Peyer's patch (tissue), 4 donors: Measurements from ENCODE around the gene TOR1AIP1. TPM values are rescaled to one million over a fixed set of nuclear protein-coding genes. Genes with fewer than 3 reads are reported as not detected.
"Not testable (repeated sequence)": the region's sequence is repeated elsewhere in the genome, so short reads cannot be mapped to it uniquely, and the experiment has no call there.

ENCODE experiments used
- DNase-seq, 3 donors: peaks; one replicate each; pipeline ENCODE4 v3.0.0-alpha.2; 2017 to 2019
- H3K27ac ChIP-seq, 4 donors: fragments of 200-600 bp; sonication (generic); one replicate each; pipeline ENCODE4 v1.5.1; 2016 to 2019
- H3K27me3 ChIP-seq, 2 donors: fragments of 200-600 bp; sonication (generic); one replicate each; pipeline ENCODE4 v1.5.1; 2019
- H3K36me3 ChIP-seq, 3 donors: fragments of 200-600 bp; sonication (generic); one replicate each; pipeline ENCODE4 v1.5.1; 2016 to 2019
- H3K4me1 ChIP-seq, 4 donors: fragments of 200-600 bp; sonication (generic); one replicate each; pipeline ENCODE4 v1.5.1; 2016 to 2019
- H3K4me3 ChIP-seq, 4 donors: fragments of 200-600 bp; sonication (generic); 1 replicate in 3 of 4; 2 replicates in 1 of 4; pipeline ENCODE4 v1.5.1; 2016 to 2019; ENCODE audit warnings: mild to moderate bottlenecking in 1 of 4
- H3K9me3 ChIP-seq, 4 donors: fragments of 200-600 bp; sonication (generic); one replicate each; pipeline ENCODE4 v1.5.1; 2016 to 2019; ENCODE audit warnings: mild to moderate bottlenecking in 1 of 4
- POLR2A ChIP-seq, 2 donors: fragments of 450-650 bp; IDR thresholded peaks; one replicate each; pipeline ENCODE4 v1.5.1; 2017; ENCODE audit warnings: antibody characterized with exemption in 2 of 2, mild to moderate bottlenecking in 2 of 2, moderate library complexity in 2 of 2
- total RNA-seq, 4 donors: library from RNA; depleted of rRNA; stranded (reverse); fragments of >200 nt; gene quantifications; one replicate each; pipeline ENCODE4 v1.1.0, GENCODE V29; 2016
- TF ChIP-seq, protein P1 (sequence below), 6 experiments: fragments of 450-650 bp in 4 of 6; fragments of 200-600 bp in 2 of 6; sonication (generic) in 1 of 6; IDR thresholded peaks; one replicate each; pipeline ENCODE4 v1.5.1; 2017 to 2019; ENCODE audit warnings: antibody characterized with exemption in 6 of 6, mild to moderate bottlenecking in 3 of 6, moderate library complexity in 1 of 6

The TOR1AIP1 gene
- total RNA-seq, 4 donors from 2014 or later = 24.7 to 41.3 (median 30.0) TPM

- H3K27ac ChIP-seq = peak within 1 kb of the TSS; percentile 95 to 97 (median 96)
- TF ChIP-seq, protein P1, sequence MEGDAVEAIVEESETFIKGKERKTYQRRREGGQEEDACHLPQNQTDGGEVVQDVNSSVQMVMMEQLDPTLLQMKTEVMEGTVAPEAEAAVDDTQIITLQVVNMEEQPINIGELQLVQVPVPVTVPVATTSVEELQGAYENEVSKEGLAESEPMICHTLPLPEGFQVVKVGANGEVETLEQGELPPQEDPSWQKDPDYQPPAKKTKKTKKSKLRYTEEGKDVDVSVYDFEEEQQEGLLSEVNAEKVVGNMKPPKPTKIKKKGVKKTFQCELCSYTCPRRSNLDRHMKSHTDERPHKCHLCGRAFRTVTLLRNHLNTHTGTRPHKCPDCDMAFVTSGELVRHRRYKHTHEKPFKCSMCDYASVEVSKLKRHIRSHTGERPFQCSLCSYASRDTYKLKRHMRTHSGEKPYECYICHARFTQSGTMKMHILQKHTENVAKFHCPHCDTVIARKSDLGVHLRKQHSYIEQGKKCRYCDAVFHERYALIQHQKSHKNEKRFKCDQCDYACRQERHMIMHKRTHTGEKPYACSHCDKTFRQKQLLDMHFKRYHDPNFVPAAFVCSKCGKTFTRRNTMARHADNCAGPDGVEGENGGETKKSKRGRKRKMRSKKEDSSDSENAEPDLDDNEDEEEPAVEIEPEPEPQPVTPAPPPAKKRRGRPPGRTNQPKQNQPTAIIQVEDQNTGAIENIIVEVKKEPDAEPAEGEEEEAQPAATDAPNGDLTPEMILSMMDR (IDR thresholded peaks at IDR 0.05) = peak in 5 of 6 experiments; percentile 4 to 25 (median 14)
- peak; percentile 73 to 93 for TF ChIP-seq POLR2A (IDR thresholded peaks at IDR 0.05)
- H3K36me3 ChIP-seq = no peaks in the 10 kb centered on the region
- H3K9me3 ChIP-seq = no peaks in the 10 kb centered on the region
- H3K4me1 ChIP-seq = peaks cover 0 to 28% (median 2%) of the 10 kb centered on the region in 4 donors
- no peaks in the 10 kb centered on the region for H3K27me3 ChIP-seq
- peak; percentile 96 to 99 (median 97) for DNase-seq
- H3K4me3 ChIP-seq = peak within 1 kb of the TSS; percentile 93 to 97 (median 94)
These were observed 72.6 kb downstream of the TOR1AIP1 start, which contains the start of gene CEP350 for GRCh38 chr1:179954493-179955286. Gene CEP350 (plus strand): TSS chr1:179954810. CDS start chr1:179986182, 31,372 bp downstream.

- no peak for TF ChIP-seq POLR2A (IDR thresholded peaks at IDR 0.05)
- TF ChIP-seq, protein P1 (IDR thresholded peaks at IDR 0.05) = peak in 3 of 6 experiments; percentile 6 to 22 (median 13)
- DNase-seq = no peak
- Histone ChIP-seq H3K4me3 (peak overlapping the region; percentile 93 to 97 (median 94)), H3K27me3 (no peaks in the 10 kb centered on the region), H3K9me3 (no peaks in the 10 kb centered on the region), H3K27ac (peak overlapping the region; percentile 95 to 97 (median 96)), H3K4me1 (peaks cover 0 to 28% (median 2%) of the 10 kb centered on the region in 4 donors), H3K36me3 (no peaks in the 10 kb centered on the region)
These were observed 73.2 kb downstream of the TOR1AIP1 start for GRCh38 chr1:179955287-179955680.

DNA sequence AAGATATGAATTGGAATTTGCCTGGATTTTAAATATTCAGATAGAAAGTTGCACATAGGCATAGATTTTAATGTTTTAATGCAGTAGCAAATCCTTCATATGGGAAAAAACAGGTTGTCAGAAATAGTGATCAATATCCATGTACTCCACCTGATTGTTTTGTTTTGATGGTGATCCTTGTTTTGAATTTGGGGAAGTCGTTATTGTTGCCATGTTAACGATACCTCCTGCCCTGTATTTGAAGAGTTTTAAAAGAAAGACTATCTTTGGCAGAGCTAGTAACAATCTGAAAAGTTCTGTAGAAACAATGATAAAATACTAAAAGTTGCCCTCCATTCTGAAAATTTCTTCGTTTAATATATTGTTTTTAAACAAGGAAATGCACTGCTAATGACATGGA, 73.6 kb downstream of the TOR1AIP1 start:
- Histone ChIP-seq H3K27ac (peak overlapping the region in 3 of 4 donors; percentile 95 to 96 (median 96)), H3K36me3 (no peaks in the 10 kb centered on the region), H3K27me3 (no peaks in the 10 kb centered on the region), H3K9me3 (no peaks in the 10 kb centered on the region), H3K4me1 (peaks cover 0 to 28% (median 2%) of the 10 kb centered on the region in 4 donors), H3K4me3 (peak overlapping the region; percentile 93 to 97 (median 94))
- TF ChIP-seq, protein P1 (IDR thresholded peaks at IDR 0.05) = no peak
- no peak for TF ChIP-seq POLR2A (IDR thresholded peaks at IDR 0.05)
- DNase-seq = no peak

- Histone ChIP-seq H3K9me3 (no peaks in the 10 kb centered on the region), H3K4me1 (peaks cover 0 to 24% (median 2%) of the 10 kb centered on the region in 4 donors), H3K27ac (no peak overlapping the region), H3K36me3 (peaks cover 0 to 5% (median 0%) of the 10 kb centered on the region in 3 donors), H3K27me3 (no peaks in the 10 kb centered on the region), H3K4me3 (no peak overlapping the region)
- no peak for DNase-seq
- no peak for TF ChIP-seq POLR2A (IDR thresholded peaks at IDR 0.05)
- TF ChIP-seq, protein P1 (IDR thresholded peaks at IDR 0.05) = no peak
These were observed 76.3 kb downstream of the TOR1AIP1 start for GRCh38 chr1:179958359-179958758.

- H3K27ac ChIP-seq, DNase-seq, H3K4me3 ChIP-seq, H3K9me3 ChIP-seq, H3K36me3 ChIP-seq, H3K27me3 ChIP-seq: not testable (repeated sequence)
- H3K4me1 ChIP-seq = peaks cover 0 to 11% (median 0%) of the 10 kb centered on the region in 4 donors
These were observed 80.1 kb downstream of the TOR1AIP1 start for GRCh38 chr1:179962168-179962567.

- DNase-seq = no peak
- TF ChIP-seq, protein P1 (IDR thresholded peaks at IDR 0.05) = no peak
- no peak for TF ChIP-seq POLR2A (IDR thresholded peaks at IDR 0.05)
- Histone ChIP-seq H3K36me3 (peaks cover 0 to 5% (median 0%) of the 10 kb centered on the region in 3 donors), H3K9me3 (peaks cover 0 to 5% (median 0%) of the 10 kb centered on the region in 4 donors), H3K27me3 (no peaks in the 10 kb centered on the region), H3K27ac (no peak overlapping the region), H3K4me3 (no peak overlapping the region), H3K4me1 (peaks cover 0 to 10% (median 2%) of the 10 kb centered on the region in 4 donors)
These were observed 84.5 kb downstream of the TOR1AIP1 start for GRCh38 chr1:179966551-179966950.
